ENCODE results near the gene KRTAP12-4.
"Not testable (repeated sequence)": the region's sequence is repeated elsewhere in the genome, so short reads cannot be mapped to it uniquely, and the experiment has no call there.

The KRTAP12-4 gene

GRCh38 chr21:44654576-44655175 is at the start of gene KRTAP12-4:
TSS of gene KRTAP12-4 (minus strand) at chr21:44654659. CDS start at chr21:44654614, 45 bp downstream.
- no peak for DNase-seq

- no peak for DNase-seq
These were observed 49.5 kb upstream of the KRTAP12-4 start for GRCh38 chr21:44703731-44704635.

GRCh38 chr21:44702973-44703730 is 48.7 kb upstream of the KRTAP12-4 start:
- no peak for DNase-seq

- DNase-seq: peak; percentile 74
These were observed 47.9 kb upstream of the KRTAP12-4 start for GRCh38 chr21:44702111-44702972.

GRCh38 chr21:44701541-44701940 is 47.1 kb upstream of the KRTAP12-4 start:
- no peak for DNase-seq

GRCh38 chr21:44701023-44701400 is 46.6 kb upstream of the KRTAP12-4 start:
- no peak for DNase-seq

- DNase-seq: no peak
These were observed 45.9 kb upstream of the KRTAP12-4 start for GRCh38 chr21:44700101-44701022.

GRCh38 chr21:44699502-44700001 is 45.1 kb upstream of the KRTAP12-4 start:
- no peak for DNase-seq

GRCh38 chr21:44697811-44698734 is 43.6 kb upstream of the KRTAP12-4 start:
- no peak for DNase-seq

- DNase-seq: peak; percentile 44
These were observed 42.8 kb upstream of the KRTAP12-4 start, which contains the start of gene KRTAP10-12 for GRCh38 chr21:44697172-44697810. TSS of gene KRTAP10-12 (plus strand) at chr21:44697172. CDS start at chr21:44697202, 30 bp downstream.

- DNase-seq: no peak
These were observed 42.1 kb upstream of the KRTAP12-4 start for GRCh38 chr21:44696572-44696971.

GRCh38 chr21:44695641-44696040 is 41.2 kb upstream of the KRTAP12-4 start:
- DNase-seq: no peak

- DNase-seq: no peak
These were observed 40.7 kb upstream of the KRTAP12-4 start for GRCh38 chr21:44695184-44695583.

- DNase-seq: no peak
These were observed 40.3 kb upstream of the KRTAP12-4 start for GRCh38 chr21:44694776-44695175.

GRCh38 chr21:44692798-44693512 is 38.5 kb upstream of the KRTAP12-4 start:
- no peak for DNase-seq

GRCh38 chr21:44691686-44692085 is 37.2 kb upstream of the KRTAP12-4 start:
- no peak for DNase-seq

GRCh38 chr21:44689740-44690139 is 35.3 kb upstream of the KRTAP12-4 start:
- DNase-seq: not testable (repeated sequence)

- no peak for DNase-seq
These were observed 33.2 kb upstream of the KRTAP12-4 start for GRCh38 chr21:44687671-44688070.

All from DMS 273 treated with DMSO at 0.1 percent for 48 hours (cell line).